Endothelial cell of umbilical vein (primary cell): Measurements from ENCODE around the gene ARHGEF7.

Experiments used
- EZH2 ChIP-seq: IDR thresholded peaks from 2 replicates; pipeline ENCODE4 v1.6.1; 2012; ENCODE audit warnings: borderline replicate concordance, low read depth, mild to moderate bottlenecking, moderate library complexity, low read length, inconsistent platforms; ENCODE audit not compliant: severe bottlenecking
- FOS ChIP-seq: IDR thresholded peaks from 2 replicates; pipeline ENCODE4 v1.6.1; 2011; ENCODE audit warnings: mild to moderate bottlenecking, low read length, moderate library complexity, borderline replicate concordance; ENCODE audit not compliant: insufficient read depth
- JUN ChIP-seq: IDR thresholded peaks from 2 replicates; pipeline ENCODE4 v1.6.1; 2011; ENCODE audit warnings: borderline replicate concordance, low read depth; ENCODE audit not compliant: insufficient read length, insufficient read depth
- MYC ChIP-seq: IDR thresholded peaks from one replicate; pipeline ENCODE4 v1.6.1; 2011; ENCODE audit warnings: mild to moderate bottlenecking, low read depth, low read length
- POLR2A ChIP-seq: IDR thresholded peaks from 2 replicates; pipeline ENCODE4 v1.6.1; 2012; ENCODE audit warnings: low read depth, mild to moderate bottlenecking, control low read depth, low read length
- TF ChIP-seq, protein P1 (sequence below), 2 donors: IDR thresholded peaks; 1 replicate in 1 of 2; 2 replicates in 1 of 2; pipeline ENCODE4 v1.5.1; 2011; ENCODE audit warnings: low read length in 2 of 2, mild to moderate bottlenecking in 2 of 2, moderate library complexity in 2 of 2, control low read depth in 1 of 2, inconsistent platforms in 1 of 2, low read depth in 1 of 2; ENCODE audit not compliant: insufficient read depth in 1 of 2; ENCODE audit errors: extremely low read depth in 1 of 2

- TF ChIP-seq POLR2A = no peak
- TF ChIP-seq, protein P1, sequence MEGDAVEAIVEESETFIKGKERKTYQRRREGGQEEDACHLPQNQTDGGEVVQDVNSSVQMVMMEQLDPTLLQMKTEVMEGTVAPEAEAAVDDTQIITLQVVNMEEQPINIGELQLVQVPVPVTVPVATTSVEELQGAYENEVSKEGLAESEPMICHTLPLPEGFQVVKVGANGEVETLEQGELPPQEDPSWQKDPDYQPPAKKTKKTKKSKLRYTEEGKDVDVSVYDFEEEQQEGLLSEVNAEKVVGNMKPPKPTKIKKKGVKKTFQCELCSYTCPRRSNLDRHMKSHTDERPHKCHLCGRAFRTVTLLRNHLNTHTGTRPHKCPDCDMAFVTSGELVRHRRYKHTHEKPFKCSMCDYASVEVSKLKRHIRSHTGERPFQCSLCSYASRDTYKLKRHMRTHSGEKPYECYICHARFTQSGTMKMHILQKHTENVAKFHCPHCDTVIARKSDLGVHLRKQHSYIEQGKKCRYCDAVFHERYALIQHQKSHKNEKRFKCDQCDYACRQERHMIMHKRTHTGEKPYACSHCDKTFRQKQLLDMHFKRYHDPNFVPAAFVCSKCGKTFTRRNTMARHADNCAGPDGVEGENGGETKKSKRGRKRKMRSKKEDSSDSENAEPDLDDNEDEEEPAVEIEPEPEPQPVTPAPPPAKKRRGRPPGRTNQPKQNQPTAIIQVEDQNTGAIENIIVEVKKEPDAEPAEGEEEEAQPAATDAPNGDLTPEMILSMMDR (IDR thresholded peaks at IDR 0.05; ENCODE audit: extremely low read depth in 1 of 2, insufficient read depth in 1 of 2, low read depth in 1 of 2, low read length in 2 of 2) = no peak
- no peak for TF ChIP-seq MYC
- no peak for TF ChIP-seq EZH2
- TF ChIP-seq FOS = no peak
- TF ChIP-seq JUN = no peak
Observed at GRCh38 chr13:111066544-111066943, 48.6 kb upstream of the ARHGEF7 start.
